ENCODE data around the gene CST3.
"Not testable (repeated sequence)": the region's sequence is repeated elsewhere in the genome, so short reads cannot be mapped to it uniquely, and the experiment has no call there.

CST3 gene

DNA sequence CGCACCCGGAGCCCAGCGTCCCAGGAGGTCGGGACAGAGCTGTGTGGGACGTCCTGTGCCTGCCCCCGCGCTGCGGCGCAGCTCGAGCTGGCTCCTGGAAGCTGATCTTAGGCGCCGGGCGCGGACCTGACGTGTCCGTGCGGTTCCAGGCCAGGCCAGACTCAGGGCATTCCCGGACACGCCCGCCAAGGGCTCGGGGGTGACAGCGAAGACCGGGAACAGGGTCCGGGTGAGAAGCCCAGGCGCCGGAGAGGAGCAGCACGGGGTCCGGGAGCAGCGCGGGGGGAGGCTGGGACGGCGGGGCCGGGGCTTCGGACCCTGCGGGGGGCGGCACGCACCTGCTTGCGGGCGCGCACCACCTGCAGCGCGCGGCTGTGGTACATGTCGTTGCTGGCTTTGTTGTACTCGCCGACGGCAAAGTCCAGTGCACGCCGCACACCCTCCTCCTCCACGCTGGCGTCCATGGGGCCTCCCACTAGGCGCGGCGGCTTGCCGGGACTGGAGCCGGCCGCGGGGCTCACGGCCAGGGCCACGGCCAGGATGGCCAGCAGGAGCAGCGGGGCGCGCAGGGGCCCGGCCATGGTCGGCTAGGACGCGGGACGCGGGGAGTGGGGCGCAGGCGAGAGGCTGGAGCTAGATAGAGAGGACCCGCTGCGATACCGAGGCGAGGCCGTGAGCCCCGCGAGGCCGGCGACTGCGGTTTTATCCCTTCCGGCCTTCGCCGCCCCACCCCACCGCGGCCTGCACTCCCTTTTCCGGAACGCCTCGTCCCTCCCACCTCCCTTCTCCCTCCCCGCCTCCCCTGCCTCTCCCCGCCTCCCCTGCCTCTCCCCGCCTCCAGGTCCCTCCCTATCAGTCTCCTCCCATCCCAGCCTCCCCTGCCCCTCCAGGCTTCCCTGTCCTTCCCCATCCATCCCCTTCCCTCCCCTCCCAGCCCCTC is at the start of gene CST3:
CST3 (minus strand) TSS at position 674 of the 940 bp plus-strand sequence; CDS start at position 581, 93 bp downstream.
- DNase-seq (ENCODE audit: low spot score): peak; percentile 95

DNA sequence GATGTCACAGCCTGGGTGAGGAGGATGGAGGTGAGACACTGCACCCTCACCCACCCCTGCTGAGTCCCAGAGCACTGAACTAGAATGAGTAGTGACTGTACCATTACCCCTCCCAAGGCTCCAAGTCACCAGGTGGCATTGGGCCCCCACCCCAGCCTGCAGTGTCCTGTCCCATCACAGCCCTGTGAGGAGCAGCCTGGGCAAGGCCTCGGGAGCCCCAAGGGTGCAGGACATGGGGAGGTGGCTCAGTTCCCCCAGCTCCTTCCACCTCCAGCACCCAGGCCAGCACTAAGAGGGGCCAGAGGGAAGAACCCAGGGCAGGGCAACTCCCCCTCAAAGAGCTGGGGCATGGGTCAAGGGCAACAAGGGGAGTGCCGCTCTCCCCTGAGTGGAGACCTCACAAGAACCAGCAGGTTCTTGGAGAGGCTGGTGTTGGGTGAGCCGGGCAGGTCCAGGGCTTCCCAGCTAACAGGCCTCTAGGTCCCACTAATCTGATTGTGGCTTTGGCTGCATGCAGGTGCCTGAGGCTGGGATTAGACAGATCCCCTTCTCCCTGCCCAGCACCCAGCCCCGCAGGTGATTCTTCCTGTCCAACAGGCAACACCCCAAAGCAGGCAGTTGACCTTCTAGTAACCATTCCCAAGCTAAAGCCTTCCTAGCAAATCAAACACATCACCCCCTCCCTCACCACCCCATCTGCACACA is 48.4 kb upstream of the CST3 start:
- DNase-seq (ENCODE audit: low spot score): no peak

DNA sequence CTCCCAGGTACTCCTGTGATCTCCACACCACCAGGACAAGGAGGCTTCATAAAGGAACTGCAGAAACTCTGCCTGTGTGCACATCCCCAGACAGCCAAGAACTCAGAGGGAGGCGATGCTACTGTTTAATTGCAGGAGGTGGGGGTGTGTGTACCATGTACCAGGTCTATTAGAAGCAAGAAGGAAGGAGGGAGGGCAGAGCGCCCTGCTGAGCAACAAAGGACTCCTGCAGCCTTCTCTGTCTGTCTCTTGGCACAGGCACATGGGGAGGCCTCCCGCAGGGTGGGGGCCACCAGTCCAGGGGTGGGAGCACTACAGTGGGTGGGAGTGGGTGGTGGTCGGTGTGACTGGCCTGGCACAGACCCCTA is 47.8 kb upstream of the CST3 start:
- not testable (repeated sequence) for DNase-seq (ENCODE audit: low spot score)

DNA sequence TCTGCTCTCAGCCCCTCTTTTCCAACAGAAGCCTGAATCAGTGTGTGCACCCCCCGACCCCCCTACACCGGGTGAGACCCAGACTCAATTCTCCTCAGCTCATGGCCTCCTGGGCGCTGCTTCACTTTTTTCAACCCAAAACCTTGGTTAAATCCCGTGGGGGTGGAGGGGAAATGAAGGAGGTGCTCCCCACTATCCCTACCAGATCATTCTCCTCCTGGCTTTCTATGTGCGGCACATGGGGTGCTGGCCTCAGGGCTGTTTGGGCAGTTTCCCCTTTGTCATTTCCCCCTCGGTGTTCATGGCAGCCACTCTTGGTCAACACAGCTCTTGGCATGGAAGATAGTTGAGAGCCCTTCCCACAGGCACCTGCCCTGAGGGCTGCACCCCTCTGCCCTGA is 46.5 kb upstream of the CST3 start:
- DNase-seq (ENCODE audit: low spot score): no peak

- no peak for DNase-seq (ENCODE audit: low spot score)
These were observed 46.1 kb upstream of the CST3 start for GRCh38 chr20:23683807-23684206.

- DNase-seq (ENCODE audit: low spot score): no peak
These were observed 45.5 kb upstream of the CST3 start for GRCh38 chr20:23683281-23683680.

DNA sequence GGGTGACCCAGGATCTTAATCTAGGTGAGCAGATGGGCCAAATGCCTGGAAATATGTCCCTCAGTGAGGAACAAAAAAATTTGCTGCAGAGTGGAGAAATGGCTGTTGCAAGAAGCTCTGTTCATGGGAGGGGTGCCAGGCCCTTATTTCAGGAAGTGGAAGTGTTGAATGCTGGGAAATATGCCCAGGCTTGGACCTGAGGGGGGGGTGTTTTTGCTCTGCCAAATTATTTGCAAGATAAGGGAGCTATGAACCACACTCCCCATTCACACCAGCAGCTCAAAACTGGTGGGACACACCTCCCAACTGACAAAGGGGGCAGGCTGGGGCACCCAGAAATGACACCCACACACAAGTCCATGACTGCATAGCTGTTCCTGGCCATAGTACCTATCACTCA is 42.4 kb upstream of the CST3 start:
- DNase-seq (ENCODE audit: low spot score): no peak

- no peak for DNase-seq (ENCODE audit: low spot score)
These were observed 41.7 kb upstream of the CST3 start for GRCh38 chr20:23679133-23680092.

DNA sequence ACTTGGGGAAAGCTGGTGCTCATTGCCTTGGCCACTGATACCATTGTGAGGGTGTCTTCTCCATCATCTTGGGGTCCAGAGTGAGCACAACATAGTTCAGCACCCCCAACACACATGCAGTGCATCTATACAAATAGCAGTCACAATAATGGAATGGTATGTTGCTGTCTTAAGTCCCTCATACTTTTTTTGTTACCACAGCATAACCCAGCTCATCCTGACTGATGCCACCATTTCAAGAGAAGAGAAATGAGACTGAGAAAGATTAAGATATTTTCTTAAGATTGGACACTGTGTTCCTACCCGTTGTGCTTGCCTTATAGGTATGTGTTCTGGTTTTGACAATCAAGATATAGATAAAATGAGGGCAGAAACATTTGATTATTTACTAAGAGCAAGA is 35.5 kb upstream of the CST3 start:
- DNase-seq (ENCODE audit: low spot score): no peak

GRCh38 chr20:23672158-23672557 is 34.4 kb upstream of the CST3 start:
- DNase-seq (ENCODE audit: low spot score): no peak

DNA sequence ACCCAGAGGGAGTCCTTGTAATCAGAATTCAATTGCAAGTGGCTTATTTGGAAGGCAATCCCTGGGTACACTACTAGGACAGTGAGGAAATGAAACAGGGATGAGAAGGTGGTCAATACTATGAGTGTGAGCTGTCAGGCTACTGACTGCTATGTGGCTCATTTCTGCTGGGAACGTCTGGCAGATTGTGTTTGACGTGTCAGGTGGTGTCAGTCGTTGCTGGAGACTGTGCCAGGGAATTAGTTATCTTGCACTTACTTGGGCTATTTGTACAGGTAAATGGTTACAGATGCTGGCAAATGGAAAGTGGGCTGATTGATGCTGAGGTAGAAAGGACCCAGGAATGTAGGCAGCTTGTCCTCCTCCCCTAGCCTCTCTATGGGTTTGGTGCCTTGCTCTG is 33.7 kb upstream of the CST3 start:
- no peak for DNase-seq (ENCODE audit: low spot score)

DNA sequence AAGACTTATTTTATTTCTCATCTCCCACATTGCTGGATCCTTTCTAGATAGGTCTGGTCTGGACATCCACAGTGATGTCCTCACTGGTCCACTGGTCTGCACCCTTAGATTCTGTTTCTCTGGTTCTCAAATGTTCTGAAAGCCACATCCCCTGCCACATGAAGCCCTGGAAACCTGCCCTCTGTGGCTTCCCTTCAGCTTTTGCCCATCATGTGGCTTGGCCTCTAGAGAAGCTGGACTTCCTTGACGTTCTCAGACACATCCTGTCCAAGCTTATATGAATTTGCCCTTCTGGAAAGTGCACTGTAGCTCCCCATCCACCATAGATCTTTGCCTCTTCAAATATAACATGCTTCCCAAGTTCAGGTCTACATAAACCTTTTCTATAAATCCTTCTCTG is 32.6 kb upstream of the CST3 start:
- DNase-seq (ENCODE audit: low spot score): no peak

GRCh38 chr20:23669866-23670265 is 32.1 kb upstream of the CST3 start:
- DNase-seq (ENCODE audit: low spot score): no peak

DNA sequence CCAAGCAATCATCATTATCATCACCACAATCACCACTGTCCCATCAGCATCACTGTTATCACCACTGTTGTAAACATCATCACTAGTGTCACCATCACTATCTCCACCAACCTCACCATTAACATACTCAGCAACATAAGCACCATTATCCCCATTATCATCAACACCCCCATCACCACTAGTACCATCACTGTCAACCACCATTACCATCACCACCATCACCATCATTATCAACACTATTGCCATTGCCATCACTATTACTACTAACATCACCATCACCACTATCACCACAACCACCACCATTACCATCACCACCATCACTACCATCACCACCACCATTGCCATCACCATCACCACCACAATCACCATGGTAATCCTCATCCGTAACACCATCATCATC is 31.6 kb upstream of the CST3 start:
- DNase-seq (ENCODE audit: low spot score): no peak

GRCh38 chr20:23668477-23668951 is 30.8 kb upstream of the CST3 start:
- DNase-seq (ENCODE audit: low spot score): peak; percentile 77

- DNase-seq (ENCODE audit: low spot score): no peak
These were observed 29.9 kb upstream of the CST3 start for GRCh38 chr20:23667666-23668065.

GRCh38 chr20:23666698-23667097 is 28.9 kb upstream of the CST3 start:
- no peak for DNase-seq (ENCODE audit: low spot score)

DNA sequence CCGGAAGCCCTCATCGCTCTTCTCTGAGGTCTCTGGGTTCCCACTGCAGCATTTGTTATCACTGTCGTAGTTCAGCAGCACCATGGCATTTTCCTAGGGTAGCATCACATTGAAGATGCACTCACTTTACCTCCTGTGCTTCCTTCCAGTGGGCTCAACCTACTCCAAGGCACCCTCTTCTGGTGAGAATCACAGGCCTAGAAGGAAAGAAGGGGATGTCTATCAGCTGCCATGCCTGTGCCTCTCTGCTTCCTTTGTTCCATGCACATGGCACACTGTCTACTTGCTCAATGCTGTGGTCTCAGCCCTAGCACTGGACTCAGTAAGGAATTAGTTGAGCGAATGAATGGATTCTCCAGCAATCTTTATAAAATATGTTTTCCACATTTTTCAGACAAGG is 28.4 kb upstream of the CST3 start:
- no peak for DNase-seq (ENCODE audit: low spot score)

GRCh38 chr20:23664954-23665353 is 27.2 kb upstream of the CST3 start:
- no peak for DNase-seq (ENCODE audit: low spot score)

DNA sequence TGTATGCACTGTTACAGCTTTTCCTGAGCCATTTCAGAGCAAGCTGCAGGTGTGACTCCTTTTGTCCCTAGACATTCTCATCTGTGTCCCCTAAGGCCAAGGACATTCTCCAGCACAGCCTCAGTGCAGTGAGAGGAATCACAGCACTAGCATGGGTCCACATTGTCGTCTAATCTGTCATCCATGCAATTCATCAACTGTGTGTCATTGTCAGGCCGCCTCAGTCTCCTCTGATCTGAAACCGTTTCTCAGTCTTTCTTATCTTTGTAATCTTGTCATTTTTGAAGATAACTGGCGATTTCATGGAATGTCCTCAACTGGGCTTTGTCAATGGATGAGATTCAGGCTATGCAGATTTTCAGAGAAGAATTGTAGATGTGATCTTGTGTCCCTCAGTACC is 26.3 kb upstream of the CST3 start:
- not testable (repeated sequence) for DNase-seq (ENCODE audit: low spot score)

DNA sequence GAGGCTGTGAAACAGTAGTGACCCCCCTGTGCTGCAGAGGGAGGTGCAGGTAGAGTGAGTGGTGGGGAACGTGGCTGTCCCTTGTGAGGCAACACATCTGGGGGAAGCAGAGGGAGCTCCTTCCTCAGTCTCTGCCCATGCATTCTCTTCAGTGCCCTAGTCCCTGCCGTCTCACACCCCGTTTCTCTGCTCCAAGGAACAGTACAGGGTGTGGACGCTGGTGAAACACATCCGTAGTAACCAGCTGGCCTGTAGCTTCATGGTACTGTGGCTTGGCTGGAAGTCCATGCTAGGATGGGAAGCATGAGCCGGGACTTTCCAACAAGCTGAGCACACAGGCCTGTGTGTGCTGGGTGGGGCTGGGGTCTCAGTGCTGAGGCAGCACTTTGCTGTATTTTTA is 25.4 kb upstream of the CST3 start:
- DNase-seq (ENCODE audit: low spot score): no peak

DNA sequence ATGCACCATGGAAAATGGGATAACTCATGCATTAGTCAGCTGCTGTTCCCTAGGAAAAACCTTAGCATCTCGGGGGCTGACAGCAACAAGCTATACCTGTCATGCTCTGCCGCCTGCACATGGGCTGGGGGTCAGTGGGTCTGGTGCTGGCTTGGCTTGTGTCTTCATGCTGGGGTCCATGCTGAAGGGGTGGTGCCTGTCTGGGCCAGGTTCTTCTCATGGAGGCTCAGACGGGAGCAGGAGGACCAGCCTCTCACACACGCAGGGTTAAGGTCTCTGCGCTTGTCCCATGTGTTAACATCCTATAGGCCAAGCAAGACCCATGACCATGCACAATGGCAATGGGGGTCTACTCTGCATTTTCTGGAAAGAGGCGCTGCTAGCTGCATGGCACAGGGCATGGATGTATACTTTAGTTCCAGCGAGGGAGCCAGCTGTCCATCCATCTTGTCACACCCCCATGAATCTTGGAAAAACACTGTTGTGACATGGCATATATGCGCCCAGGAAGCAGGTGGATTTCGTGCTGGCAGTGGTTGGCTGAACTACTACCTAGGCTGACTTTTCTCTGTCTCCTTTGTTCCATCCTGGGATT is 24.6 kb upstream of the CST3 start:
- DNase-seq (ENCODE audit: low spot score): no peak

All from AG08396 (cell line).